KG1 (cell line): ENCODE results near the gene TMEM229B.

Experiments
- DNase-seq: peaks from one replicate; lab custom pipeline; 2025; lab: John Stamatoyannopoulos, UW

Gene TMEM229B

DNA sequence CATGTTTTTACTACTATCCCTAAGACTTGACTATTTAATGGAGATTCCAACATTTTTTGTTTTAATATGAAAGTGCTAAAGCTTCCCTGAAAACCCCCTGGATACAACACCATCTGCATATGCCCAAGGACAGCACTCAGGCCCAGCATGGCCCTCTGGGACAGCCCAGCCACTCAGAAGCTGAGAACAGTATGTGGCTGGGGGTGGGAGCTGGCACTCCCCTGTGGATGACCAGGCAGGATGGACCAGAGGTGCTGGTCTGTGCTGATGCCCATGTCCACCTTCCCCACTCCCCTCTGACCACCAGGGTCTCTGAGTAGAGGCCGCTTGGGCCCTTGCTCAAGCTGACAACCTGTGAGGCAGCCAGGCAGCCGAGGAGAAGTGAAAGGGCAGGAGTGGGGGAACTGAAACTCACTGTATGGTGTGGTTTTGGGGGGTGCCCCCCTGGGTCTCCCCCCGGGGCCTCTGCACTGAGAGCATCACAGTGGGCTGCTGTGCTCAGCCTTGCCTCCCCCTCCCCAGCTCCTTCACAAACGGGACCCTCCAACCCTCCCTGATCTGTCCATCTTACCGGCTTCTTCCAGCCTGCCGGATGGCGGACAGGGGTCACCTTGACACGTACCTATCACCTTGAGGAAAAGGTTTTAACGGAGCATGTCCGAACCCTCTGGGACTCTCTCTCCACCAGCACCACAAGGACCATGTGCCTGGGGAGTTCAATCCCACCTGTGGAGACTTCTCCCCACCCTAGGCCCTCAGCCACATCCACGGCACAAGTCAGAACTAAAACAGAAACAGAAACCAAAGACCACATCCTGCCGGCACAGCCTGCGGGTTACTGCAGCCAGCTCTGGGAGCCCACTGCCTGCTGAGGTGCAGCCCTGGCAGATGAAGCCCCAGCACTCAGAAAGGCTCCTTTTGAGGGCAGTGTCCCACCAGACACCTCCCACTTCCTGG is at the start of gene TMEM229B:
Gene TMEM229B (minus strand): TSS at position 785 of the 957 bp plus-strand sequence. CDS start 14,798 bp downstream, outside the sequence.
- peak; percentile 73 for DNase-seq

DNA sequence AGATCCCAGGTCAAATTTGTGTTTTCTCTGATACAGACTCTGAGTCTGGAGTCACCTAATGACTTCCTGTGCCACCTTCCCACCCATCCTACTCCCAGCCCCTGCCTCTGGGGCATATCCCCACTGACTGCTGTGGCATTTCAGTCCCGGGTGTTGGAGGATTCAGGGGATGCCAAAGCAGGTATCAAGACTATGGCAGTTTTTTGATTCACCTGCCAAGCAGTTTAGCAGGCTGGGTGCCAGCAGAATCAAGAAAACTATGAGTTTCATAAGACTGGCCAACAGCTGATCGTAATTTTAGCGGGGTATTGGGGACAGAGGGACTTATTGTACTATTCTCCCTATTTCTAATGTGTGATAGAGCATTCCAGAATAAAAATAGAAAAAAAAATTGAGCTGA is 49.2 kb upstream of the TMEM229B start:
- no peak for DNase-seq

DNA sequence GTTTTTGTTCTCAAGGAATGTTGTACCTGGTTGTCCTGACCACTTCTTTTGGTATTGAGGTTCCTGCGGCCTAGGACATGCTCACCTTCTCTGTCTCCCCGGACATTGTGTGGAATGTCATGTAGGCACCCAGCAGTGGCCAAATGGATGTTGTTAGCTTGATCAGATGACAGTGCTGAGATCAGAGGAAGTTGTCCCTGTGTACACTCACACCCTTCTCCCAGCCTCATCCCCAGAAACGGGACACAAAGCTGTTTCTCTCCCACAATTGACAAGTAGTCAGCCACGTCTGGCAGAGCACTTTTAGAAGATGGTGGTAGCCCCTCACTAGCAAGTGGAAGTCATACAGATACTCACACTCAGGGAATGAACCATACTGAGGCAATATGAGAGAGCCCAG is 47.6 kb upstream of the TMEM229B start:
- DNase-seq, result no peak

DNA sequence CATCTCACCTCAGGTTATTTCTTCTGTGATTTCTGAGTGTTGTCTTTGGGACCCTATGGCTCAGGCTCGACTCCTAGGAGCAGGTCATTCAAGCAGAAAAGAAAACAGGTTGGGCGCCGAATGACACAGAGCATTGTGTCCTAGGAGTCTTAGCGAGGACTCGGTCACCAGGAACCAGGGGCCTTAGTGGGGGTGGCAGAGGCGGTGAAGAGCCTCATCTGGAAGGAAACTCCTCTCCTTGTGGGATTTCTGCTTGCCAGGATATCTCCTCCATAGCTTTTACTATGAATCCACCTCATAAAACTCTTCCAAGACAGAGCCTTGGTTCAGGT is 45.2 kb upstream of the TMEM229B start:
- DNase-seq, result no peak

DNA sequence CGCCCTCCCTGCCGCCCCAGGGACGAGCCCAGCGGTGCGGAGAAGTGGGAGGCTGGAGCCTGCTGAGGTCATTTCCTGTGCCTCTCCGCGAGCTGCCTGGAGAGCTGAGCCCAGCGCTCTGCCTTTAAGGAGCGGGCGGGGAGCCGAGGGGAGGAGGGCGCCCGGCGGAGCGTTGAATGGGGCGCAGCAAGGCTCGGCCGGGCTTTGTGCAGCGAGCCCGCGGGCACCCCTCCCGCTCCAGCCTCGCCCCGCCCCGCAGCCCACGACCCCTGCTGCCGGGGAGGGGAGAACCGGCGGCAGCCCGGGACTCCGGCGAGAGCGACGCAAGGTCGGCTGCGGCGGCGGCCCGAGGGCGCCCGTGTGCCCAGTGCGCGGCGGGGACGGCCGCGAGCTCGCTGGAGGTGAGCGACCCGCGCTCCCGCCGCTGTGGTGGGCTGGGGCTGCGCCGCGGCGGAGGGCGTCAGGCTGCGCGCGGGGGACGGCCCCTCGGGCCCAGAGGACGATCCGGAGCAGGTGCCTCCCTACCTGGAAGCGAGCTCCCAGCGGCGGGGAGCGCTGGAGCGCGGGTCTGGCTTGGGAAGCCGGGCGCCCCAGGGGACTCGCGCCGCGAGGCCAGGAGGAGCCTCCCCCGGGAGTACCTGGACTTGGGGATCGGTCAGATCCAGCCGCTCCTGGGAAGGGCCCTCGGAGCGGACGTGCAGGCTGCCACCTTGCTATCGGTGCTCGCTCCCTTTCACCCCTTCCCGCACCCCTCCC is 44.7 kb upstream of the TMEM229B start, which contains the start of gene PLEKHH1:
Gene PLEKHH1 (plus strand): TSS at position 293 of the 756 bp plus-strand sequence. CDS start 8,578 bp downstream, outside the sequence.
- DNase-seq, result no peak

DNA sequence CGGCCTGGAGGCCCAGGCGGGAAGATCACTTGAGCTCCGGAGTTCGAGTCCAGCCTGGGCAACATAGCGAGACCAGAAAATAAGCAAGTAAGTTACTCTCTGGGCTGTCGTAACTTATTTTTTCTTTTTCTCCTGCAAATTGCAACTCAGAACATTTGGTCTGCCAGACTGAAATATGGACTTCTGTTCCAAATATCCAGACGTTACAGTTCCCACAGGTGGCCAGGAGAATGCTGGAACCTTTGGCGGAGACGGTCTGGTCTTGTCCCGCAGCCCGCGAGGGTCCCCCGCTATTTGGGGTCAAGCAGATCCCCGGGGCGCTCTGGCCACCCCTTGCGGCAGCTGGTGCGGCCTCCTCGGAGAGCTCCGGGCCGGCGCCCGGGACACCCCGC is 44.1 kb upstream of the TMEM229B start:
- no peak for DNase-seq

DNA sequence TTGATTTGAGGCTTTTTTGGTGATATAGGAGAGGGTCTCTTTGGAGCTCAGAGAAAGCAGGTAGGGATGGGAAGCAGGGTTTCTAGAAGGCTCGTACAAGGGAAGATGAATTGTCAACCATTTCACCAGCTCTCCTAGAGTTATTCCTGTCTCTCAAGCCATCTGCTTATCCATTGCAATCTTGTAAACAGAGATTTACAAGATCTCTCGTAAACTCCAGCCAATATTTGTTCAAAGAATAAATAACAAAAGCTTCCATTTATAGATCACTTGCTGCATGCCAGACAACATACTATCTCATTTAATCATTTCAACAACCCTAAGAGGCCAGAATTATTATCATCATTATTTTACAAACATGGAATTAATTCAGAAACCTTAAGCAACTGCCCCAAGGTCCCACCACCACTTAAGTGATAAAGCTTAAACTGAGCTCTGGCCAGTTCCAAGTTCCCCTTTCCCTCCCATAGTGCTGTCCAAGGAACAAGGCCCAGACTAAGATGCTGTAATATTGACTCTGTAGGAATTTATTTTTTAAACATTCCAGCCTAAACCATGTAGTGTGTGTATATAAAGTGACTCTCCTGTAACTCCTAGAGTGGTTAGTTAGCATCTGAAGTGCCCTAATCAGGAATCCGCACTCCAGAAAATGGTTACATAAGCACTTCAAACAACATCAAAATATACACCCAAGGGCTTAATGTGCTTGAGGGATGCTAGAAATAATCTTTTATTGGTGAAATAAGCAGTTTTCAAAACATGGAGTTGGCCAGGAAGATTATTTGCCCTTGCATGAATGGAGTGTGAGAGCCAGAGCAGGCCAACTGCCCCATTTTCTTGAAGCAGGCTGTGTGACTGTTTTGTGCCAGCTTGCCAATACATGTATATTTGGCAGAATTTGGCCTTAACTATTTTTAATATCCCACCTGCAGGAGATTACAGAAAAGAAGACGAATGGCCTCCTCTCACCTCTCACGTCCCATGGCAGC is 41.7 kb upstream of the TMEM229B start:
- no peak for DNase-seq

DNA sequence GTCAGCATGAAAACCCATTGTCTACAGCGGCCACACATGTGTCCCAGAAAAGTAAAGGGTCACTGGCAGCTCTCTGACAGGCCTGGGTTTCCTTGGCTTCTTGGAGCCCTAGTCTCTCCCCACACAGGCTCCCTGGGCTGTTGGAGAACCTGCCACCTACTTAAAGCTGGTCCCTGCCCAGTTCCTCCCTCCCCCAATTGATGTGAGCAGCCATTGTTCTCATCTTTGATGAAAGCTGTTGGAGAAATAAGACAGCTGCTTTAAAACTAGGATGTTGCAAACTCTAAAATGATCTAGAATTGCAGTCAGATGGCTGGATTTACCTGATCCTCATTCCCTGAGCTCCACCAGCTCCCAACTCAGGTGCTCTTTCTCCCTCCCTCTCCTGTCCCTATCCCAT is 39.8 kb upstream of the TMEM229B start:
- DNase-seq, result no peak

DNA sequence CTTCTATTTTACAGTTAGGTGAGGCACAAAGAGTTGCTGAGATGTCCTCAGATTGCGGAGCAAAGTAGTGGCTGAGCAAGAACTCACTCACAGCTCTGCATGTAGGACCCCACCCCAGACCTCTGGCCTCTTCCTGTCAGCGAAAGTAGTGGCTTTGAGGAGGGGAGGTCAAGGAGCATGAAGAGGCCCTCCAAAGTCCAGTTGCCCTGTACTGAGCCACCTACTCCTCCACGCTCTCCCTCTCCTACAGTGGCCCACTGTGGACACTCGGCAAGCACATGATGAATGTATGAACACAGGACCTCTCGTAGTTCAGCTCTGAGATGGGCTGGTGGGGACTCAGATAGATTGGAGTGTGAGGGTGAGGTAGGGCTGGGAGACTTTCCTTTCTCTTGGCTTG is 39.2 kb upstream of the TMEM229B start:
- no peak for DNase-seq

DNA sequence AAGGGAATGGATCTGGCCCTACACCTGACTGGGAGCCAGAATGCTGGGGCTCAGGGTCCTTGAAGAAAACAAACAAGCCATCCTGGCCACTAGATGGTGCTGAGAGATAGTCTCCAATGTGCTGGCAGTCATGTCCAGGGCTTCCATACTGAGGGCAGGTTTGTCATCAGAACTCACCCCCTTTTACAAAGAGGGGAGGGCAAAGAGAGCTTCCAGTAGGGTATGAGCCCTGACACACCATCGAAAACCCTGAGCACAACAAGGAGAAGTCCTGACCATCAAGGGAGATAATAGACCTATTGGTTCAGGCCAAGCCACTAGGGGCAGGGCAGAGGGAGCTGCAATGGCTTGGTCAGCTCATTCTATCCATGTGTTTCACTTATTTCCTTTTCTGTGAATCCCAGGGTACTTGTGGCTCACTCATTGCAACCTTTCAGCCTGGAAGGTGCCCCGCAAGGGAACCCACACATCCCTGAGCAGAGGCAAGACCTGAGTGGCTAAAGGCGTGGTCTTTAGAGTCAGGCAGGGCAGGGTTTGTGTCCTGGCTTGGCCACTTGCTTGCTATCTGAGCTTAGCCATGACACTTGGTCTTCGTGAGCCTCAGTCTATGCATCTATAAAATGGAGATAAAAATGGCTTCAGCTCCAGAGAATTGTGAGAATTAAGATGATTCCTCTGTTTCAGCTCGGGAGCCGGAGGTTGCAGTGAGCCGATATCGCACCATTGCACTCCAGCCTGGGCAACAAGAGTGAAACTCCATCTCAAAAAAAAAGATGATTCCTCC is 38.3 kb upstream of the TMEM229B start:
- no peak for DNase-seq

DNA sequence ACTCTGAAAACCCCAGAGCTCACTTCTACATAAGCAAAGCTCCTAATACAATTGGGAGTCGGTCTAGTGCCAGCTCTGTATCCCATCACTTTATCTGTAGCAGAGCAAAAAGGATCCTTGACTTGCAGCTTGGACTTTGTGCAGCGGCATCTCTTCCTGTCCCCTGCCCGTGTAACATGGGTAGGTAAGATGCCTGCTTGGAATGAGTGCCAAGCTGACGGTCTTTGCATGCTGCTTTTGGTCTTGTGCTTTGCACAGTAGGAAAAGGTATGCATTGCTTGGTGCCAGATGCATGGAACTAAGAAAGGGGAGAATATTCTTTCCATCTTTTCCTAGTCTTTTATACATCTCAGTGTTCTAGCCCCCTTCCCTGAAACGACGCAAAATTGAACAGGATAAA is 37.7 kb upstream of the TMEM229B start:
- no peak for DNase-seq

DNA sequence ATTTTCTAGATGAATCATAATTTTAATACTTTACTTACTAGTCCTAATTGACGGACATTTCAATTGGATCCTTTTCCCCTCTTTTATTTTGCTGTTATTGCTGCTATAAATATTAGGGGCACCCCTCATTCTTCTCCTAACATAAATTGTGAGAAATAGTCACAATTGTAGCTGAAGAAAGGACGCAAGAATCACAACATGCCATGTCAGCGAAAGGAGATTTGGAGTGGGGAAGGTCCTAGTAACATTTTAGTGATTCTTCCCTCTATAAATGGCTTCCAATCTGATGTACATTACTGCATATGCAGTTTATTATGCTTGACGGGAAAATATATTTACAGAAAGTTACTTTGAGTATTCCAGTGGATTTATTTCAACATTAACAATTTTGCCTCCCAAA is 36.9 kb upstream of the TMEM229B start:
- no peak for DNase-seq

DNA sequence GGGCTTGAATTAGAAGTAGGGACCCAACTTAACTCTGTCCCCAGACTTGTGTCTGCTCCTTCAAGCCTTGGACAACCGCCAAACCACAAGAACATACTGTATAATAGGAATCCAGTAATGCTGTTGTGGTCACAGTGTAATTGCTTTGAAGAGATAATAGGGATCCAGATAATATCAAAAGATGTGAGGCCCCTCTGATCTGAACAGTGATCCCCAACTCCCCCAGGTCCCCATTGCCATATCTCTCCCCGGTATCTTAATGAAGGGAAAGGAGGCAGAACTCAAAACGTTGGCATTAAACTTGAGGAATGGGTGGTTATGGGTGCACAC is 36.1 kb upstream of the TMEM229B start:
- DNase-seq, result no peak

DNA sequence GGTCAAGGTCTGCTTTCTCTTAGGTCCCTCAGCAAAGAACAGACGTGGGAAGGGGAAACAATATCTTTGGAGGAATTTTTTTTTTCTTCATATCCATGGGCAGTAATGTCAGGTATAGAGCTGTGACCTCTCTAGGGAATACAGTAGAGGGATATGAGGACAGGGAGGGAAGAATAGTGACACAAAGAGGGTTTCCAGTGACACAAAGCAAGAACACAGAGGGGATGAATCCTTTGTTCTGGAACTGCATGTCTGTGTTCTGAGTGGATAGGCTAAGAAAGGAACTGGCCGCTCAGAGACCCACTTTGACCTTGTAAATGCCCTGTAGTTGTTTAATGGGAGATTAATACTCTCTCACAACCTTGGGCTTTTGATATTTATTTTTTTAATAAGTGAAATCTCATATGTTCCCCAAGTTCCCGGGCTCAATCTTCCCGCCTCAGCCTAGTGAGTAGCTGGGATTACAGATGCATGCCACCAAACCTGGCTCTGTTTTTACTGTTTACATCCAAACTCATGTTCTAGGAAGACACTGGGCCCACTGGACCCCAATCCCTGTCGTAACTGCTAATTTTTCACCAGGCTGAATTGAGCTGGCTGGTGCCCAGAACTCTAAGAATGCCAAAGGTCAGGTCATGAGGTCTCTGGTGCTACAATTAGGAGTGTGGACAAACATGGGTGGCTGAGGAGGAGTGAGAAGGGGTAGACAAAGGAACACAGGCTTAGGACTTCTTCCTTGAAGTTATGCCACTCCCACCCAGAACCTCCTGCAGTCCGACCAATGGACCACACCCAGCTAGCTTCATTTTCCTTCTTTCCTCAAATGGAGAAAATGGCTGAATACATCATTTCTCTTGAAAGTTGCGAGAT is 35.5 kb upstream of the TMEM229B start:
- no peak for DNase-seq

DNA sequence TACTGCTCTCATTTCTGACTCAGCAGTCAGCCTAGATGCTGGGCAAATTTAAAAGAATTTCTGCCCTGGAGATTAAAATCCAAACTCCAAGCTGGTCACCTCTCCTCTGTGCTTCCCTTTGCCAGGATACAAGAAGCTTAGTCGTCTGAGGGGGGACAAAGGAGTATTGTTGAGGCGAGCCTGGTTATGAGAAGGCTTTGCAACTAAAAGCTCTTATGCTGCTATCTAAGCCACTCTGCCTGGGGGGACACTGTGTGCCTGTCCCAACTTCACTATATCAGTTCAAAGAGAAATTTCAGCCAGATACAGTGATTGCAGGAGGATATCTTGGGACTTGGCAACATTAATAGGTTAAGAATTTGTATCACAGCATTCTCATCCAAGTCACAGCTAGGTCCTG is 33.7 kb upstream of the TMEM229B start:
- DNase-seq, result no peak

DNA sequence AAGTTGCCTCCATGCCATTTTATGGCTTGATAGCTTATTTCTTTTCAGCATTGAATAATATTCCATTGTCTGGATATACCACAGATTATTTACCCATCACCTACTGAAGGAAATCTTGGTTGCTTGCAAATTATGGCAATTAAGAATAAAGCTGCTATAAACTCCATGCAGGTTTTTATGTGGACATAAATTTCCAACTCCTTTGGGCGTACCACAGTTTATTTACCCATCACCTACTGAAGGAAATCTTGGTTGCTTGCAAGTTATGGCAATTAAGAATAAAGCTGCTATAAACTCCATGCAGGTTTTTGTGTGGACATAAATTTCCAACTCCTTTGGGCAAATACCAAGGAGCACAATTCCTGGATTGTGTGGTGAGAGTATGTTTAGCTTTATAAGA is 32.0 kb upstream of the TMEM229B start:
- DNase-seq, result no peak

DNA sequence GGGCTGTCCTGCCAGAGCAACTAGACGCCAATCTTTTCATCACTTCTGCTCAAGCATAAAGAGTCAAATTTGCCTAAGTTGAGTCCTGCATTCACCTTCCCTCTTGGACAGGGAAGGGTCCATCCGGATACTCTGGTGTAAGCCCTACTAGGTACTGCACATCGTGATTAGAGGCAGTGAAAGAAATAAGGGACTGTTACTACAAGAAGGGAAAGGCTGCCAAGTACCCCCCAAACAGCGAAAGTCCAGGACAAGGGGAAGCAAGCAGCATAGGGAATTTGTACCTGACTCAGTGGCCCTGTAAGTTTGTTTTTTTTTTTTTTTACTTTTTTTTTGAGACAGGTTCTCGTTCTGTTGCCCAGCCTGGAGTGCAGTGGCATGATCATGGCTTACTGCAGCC is 30.9 kb upstream of the TMEM229B start:
- DNase-seq, result no peak

DNA sequence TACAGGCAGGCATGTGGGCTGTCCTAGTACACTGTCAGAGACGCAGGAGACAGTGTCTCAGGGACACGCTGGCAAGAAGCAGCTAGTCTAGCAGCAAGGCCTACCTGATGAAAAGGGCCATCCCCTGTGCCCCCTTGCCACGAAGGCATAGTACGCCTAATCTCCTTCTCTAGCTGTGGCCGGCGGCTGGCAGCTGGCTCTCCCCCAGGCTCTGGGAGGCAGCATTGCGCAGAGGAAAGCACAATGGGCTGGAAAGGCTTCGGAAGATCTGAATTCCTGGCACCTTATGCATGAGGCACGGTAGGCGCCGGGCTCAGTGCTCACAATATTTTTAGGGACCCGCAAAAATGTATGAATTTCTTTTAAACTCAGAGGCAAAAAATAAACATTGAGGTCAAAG is 28.6 kb upstream of the TMEM229B start:
- no peak for DNase-seq

DNA sequence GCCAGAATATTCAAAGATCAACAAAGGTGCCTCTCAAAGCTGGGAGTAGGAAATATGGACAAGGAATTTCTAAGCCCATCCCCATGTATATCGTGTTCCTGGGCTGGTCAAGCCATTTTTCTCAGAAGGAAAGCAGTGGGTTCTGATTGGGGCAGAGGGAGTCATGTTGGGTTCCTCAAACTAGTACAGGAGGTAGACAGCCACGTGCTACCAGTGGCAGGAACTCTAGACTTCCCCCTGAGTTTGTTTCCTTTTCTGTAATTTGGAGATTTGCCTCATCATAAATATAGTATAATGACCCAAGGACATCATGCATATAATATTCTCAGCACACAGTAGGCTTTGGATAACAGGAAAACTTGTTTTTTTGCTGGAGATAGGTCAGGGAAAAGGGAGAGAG is 28.2 kb upstream of the TMEM229B start:
- no peak for DNase-seq

DNA sequence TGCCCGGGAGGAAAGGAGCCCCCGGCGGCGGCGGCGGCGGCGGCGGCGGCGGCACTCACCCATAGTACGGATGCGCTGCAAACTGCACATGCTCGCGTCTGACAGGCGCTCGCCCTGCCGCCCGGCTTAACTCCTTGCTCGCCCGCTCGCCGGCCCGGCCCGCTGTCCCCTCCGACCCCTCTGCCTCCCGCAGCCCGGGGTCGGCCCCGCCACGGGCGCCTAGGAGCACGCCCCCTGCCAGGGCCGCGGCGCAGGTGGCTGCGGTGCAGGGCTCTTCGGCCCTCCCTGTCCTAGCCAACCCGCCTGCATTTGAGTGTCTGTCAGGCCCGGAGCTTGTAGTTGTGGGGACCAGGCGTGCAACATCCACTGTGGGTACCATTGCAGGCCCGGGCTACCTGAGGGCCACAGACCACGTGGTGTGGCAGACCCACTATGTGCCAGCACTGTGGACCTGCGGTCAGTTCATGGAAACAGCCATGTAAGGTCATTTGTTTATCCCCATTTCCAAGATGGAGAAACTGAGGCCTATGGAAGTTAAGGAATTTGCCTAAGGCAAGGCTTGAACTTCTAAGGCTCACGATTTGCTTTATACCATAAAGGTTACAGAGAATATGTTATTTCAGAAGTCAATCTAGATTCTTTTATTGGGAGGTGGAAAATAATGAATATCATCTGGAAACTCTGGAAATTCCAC is 27.0 kb upstream of the TMEM229B start:
- no peak for DNase-seq
